ENCODE data around the gene NPTN.

GRCh38 chr15:73617301-73617831, 15.8 kb downstream of the NPTN start:
- no peak for TF ChIP-seq GATA3 (IDR thresholded peaks at IDR 0.05; ENCODE audit: low read depth, low read length)
- no peak for TF ChIP-seq GATA2 (IDR thresholded peaks at IDR 0.05; ENCODE audit: low read depth, low read length)
